Urinary bladder (tissue), 4 donors: ENCODE measurements around the gene MBOAT2. TPM values are rescaled to one million over a fixed set of nuclear protein-coding genes. Genes with fewer than 3 reads are reported as not detected.

Experiments
- DNase-seq: peaks from one replicate; pipeline ENCODE4 v3.0.0-alpha.2; 2015; ENCODE audit errors: extremely low spot score
- H3K27ac ChIP-seq: one replicate; pipeline ENCODE4 v1.5.1; 2013; ENCODE audit warnings: low read depth, mild to moderate bottlenecking, moderate library complexity
- H3K36me3 ChIP-seq: one replicate; pipeline ENCODE4 v1.6.1; 2013; ENCODE audit warnings: mild to moderate bottlenecking, moderate library complexity; ENCODE audit not compliant: insufficient read depth
- H3K4me1 ChIP-seq: one replicate; pipeline ENCODE4 v1.6.1; 2013; ENCODE audit warnings: mild to moderate bottlenecking, moderate library complexity; ENCODE audit not compliant: insufficient read depth
- H3K4me3 ChIP-seq: one replicate; pipeline ENCODE4 v1.5.1; 2013; ENCODE audit warnings: low read depth, low read length
- WGBS: extraction: QIAGEN DNeasy Blood & Tissue Kit; methylation state at CpG from one replicate; pipeline ENCODE4 v1.1.7; 2013; 5-methylcytosine and 5-hydroxymethylcytosine counted together
- polyA plus RNA-seq: library from polyadenylated mRNA; stranded (reverse); fragments of 200-250 nt; gene quantifications from one replicate; pipeline ENCODE4 v1.2.3, GENCODE V29; 2013
- total RNA-seq: library from RNA; depleted of rRNA; stranded (reverse); fragments of >200 nt; gene quantifications from one replicate; pipeline ENCODE4 v1.2.3, GENCODE V29; 2014
- donor health status: healthy with polysubstance abuse.
- donor health status: healthy.

MBOAT2 gene
- total and polyA plus RNA-seq, 2 donors = 9.4 to 58.4 TPM

DNA sequence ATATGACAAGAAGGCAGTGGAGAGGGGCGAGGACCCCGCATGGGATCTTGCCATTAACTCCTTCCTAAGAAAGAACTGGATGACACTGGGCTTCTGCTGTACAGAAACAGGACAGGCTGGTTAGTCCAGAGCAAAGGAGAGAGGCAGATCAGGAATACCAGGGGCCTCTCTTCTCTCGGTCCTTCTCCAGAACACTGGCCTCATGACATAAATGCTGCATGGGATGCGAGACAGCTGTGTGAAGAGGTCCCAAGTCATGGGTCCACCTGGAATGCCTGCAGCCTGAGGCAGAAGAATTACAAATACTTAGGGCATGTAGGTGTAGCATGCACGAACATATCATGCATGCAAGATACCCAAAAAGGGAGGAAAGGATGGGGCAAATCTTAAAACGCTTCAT lies 9.1 kb downstream of the MBOAT2 start:
- Histone ChIP-seq H3K36me3 (no peaks in the 10 kb centered on the region), H3K27ac (no peak overlapping the region), H3K4me1 (no peaks in the 10 kb centered on the region), H3K4me3 (no peak overlapping the region)
- WGBS = 89% methylated on average over 6 of the region's 6 CpGs
- no peak for DNase-seq

GRCh38 chr2:8993902-8994278 lies 9.6 kb downstream of the MBOAT2 start:
- Histone ChIP-seq H3K27ac (no peak overlapping the region), H3K36me3 (no peaks in the 10 kb centered on the region), H3K4me1 (no peaks in the 10 kb centered on the region), H3K4me3 (no peak overlapping the region)
- 92% methylated on average over 7 of the region's 7 CpGs for WGBS
- DNase-seq = no peak

DNA sequence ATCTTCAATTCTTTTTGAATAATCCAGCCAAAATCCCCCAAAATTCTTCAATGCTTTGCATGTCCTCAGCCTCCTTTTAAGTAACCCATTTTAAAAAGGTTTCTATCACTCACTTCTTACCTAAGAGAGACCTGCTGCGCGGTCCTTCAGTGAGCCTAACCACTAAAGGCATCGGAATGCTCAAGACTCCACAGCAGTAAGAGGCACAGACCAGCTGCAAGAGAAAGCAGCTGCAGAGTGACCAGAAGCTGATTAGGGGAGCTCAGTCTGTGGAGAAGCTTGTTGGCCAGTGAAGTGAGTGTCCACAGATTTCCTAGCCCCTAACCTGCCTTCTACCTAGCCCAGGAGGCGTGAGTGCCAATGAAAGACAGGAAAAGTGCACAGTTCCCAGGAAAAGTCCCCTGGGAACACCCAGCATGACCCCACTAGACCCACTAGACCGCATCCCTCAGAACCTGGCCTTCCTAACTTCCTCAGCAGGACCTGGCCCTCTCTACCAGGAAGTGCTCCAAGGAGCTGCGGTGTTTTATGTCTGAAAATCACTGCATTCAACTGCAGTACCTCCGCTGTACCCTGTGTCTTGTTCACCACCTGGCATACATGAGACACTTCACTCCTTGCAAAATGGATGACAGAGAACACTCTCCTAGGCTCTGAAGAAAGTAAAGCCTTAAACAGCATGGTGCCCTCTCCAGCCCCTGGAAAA lies 10.1 kb downstream of the MBOAT2 start:
- WGBS = 96% methylated on average over 7 of the region's 7 CpGs
- H3K36me3 ChIP-seq = no peaks in the 10 kb centered on the region
- H3K27ac ChIP-seq = no peak overlapping the region

GRCh38 chr2:8992643-8993042 lies 10.8 kb downstream of the MBOAT2 start:
- H3K4me3 ChIP-seq = no peak overlapping the region
- H3K4me1 ChIP-seq = no peaks in the 10 kb centered on the region
- H3K36me3 ChIP-seq = no peaks in the 10 kb centered on the region
- no peak for DNase-seq
- 90% methylated on average over 5 of the region's 5 CpGs for WGBS
- no peak overlapping the region for H3K27ac ChIP-seq

More for the DNA sequence above, 10.1 kb downstream of the MBOAT2 start:
- Histone ChIP-seq H3K4me3 (no peak overlapping the region), H3K4me1 (no peaks in the 10 kb centered on the region)
- no peak for DNase-seq

DNA sequence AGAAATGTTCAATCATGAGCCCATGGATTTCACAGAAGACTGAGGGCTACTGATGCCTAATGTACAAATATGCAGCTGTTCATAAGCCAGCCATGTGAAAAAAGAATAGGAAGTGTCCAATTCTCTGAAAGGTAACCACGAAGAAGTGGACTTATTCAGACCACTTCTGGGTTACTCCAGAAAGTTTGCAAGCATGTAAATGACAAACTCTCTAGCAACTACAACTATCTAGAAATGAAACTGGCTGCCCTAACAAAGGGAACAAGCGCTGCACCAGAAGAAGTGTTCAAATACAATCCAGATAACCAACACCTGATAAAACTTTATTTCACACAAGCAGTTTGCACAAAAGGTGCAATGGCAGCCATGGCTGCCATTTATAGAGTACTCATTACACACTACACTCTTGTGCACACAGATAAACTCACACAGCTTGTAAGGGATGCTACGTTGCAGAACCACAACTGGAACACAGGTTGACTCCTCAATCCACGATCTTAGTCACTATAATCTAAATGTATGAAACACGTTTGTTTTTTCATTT lies 13.9 kb downstream of the MBOAT2 start:
- no peak for DNase-seq
- no peak overlapping the region for H3K27ac ChIP-seq
- no peaks in the 10 kb centered on the region for H3K36me3 ChIP-seq
- no peaks in the 10 kb centered on the region for H3K4me1 ChIP-seq
- 92% methylated on average over 5 of the region's 5 CpGs for WGBS
- no peak overlapping the region for H3K4me3 ChIP-seq

DNA sequence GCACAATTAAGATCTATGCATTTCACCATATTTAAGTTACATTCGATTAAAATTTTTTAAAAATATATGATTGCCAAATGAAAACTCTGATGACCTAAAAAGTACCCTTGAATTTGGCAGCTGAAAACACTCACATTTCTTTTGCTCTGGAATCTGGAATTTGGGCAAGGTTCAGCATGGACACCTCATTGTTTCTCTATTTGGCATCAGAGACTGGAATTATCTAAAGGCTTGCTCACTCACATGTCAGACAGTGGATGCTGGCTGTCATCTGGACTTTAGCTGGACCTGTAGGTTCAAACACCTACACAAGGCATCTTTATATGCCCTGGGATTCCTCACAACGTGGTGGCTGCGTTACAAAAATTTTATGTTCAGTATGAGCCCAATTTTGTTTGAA lies 16.1 kb downstream of the MBOAT2 start:
- Histone ChIP-seq H3K27ac (no peak overlapping the region), H3K4me1 (no peaks in the 10 kb centered on the region), H3K4me3 (no peak overlapping the region), H3K36me3 (no peaks in the 10 kb centered on the region)
- DNase-seq = no peak
- 78% methylated on average over 3 of the region's 3 CpGs for whole genome bisulfite sequencing

GRCh38 chr2:8986327-8986976 lies 17.0 kb downstream of the MBOAT2 start:
- H3K4me3 ChIP-seq = no peak overlapping the region
- 91% methylated on average over 11 of the region's 11 CpGs for WGBS
- no peak for DNase-seq
- no peak overlapping the region for H3K27ac ChIP-seq
- H3K4me1 ChIP-seq = no peaks in the 10 kb centered on the region
- H3K36me3 ChIP-seq = no peaks in the 10 kb centered on the region

- no peaks in the 10 kb centered on the region for H3K36me3 ChIP-seq
- 90% methylated on average over 4 of the region's 4 CpGs for WGBS
Observed at GRCh38 chr2:8985561-8986326, 17.7 kb downstream of the MBOAT2 start.

DNA sequence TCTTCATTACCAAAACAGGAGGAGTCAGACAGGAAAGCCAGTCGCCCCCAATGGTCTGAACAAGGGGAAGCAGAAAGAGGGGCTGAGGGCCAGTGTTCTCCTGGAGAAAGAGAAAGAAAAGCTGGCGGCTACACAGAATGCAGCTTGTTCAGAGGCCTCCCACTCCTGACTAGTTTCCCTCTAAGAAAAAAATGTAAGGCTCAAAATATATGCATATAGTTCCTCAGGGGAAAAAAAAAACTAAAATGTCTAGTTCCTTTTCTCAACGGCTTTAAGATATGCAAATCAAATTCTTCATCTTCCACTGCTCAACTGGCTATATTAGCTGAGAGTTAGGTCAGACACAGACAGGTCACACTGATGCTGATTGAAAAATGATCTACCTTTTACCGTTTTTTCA lies 18.6 kb downstream of the MBOAT2 start:
- DNase-seq = no peak
- Histone ChIP-seq H3K36me3 (no peaks in the 10 kb centered on the region), H3K4me1 (no peaks in the 10 kb centered on the region), H3K4me3 (no peak overlapping the region), H3K27ac (no peak overlapping the region)
- 61% methylated on average over 4 of the region's 4 CpGs for WGBS

More at GRCh38 chr2:8985561-8986326, 17.7 kb downstream of the MBOAT2 start:
- Histone ChIP-seq H3K4me3 (no peak overlapping the region), H3K27ac (no peak overlapping the region), H3K4me1 (no peaks in the 10 kb centered on the region)
- DNase-seq = no peak

DNA sequence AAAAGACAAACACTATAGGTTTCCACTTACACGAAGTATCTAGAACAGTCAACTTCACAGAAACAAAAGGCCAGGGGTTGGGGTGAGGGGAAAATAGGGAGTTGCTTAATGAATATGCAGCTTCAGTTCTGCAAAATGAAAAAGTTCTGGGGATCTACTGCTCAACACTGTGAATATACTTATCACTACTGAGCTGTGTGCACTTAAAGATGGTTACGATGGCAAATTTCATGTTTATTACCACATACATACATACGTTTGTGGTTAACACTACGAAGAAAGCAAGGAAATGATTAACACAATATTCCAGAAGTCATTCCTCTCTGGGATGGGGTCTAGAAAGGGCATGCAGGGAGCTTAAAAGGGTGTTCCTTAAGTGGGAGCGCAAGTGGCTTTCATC lies 19.3 kb downstream of the MBOAT2 start:
- DNase-seq = no peak
- no peaks in the 10 kb centered on the region for H3K4me1 ChIP-seq
- 70% methylated on average over 5 of the region's 5 CpGs for WGBS
- no peaks in the 10 kb centered on the region for H3K36me3 ChIP-seq
- no peak overlapping the region for H3K27ac ChIP-seq
- no peak overlapping the region for H3K4me3 ChIP-seq

GRCh38 chr2:8983571-8983970 lies 19.9 kb downstream of the MBOAT2 start:
- no peak overlapping the region for H3K4me3 ChIP-seq
- WGBS = 93% methylated on average over 1 of the region's 1 CpG
- H3K4me1 ChIP-seq = no peaks in the 10 kb centered on the region
- no peak for DNase-seq
- H3K36me3 ChIP-seq = no peaks in the 10 kb centered on the region
- H3K27ac ChIP-seq = no peak overlapping the region

- no peaks in the 10 kb centered on the region for H3K36me3 ChIP-seq
- H3K27ac ChIP-seq = no peak overlapping the region
- no peak overlapping the region for H3K4me3 ChIP-seq
- H3K4me1 ChIP-seq = no peaks in the 10 kb centered on the region
- no peak for DNase-seq
- 90% methylated on average over 7 of the region's 7 CpGs for WGBS
Observed at GRCh38 chr2:8981876-8982275, 21.6 kb downstream of the MBOAT2 start.

DNA sequence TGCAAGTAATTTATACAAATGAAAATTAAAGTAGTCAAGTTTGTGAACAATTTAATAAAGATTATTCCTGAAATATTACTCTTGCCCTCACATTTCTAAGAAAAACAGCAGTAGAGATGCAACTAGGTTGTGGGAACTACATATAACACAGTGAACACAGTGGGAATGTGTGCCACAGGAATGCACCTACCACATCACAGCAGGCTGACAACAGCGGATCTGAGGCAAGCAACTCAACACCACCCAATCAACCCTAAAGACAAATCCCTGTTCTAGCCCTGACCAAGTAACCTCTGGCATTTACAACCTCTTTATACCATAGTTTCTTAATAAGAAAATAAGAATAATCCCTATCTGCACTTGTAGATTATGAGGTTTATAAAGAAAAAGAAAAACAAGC lies 23.4 kb downstream of the MBOAT2 start:
- H3K27ac ChIP-seq = no peak overlapping the region
- H3K36me3 ChIP-seq = no peaks in the 10 kb centered on the region
- DNase-seq = no peak
- H3K4me3 ChIP-seq = no peak overlapping the region
- 97% methylated on average over 1 of the region's 1 CpG for WGBS
- no peaks in the 10 kb centered on the region for H3K4me1 ChIP-seq

- no peak overlapping the region for H3K27ac ChIP-seq
- 90% methylated on average over 4 of the region's 4 CpGs for WGBS
- no peaks in the 10 kb centered on the region for H3K4me1 ChIP-seq
- DNase-seq = no peak
- H3K36me3 ChIP-seq = no peaks in the 10 kb centered on the region
- H3K4me3 ChIP-seq = no peak overlapping the region
Observed at GRCh38 chr2:8977758-8978157, 25.7 kb downstream of the MBOAT2 start.
